ENCODE measurements around the gene RNF5. TPM values are rescaled to one million over a fixed set of nuclear protein-coding genes. Genes with fewer than 3 reads are reported as not detected.
"Not testable (repeated sequence)": the region's sequence is repeated elsewhere in the genome, so short reads cannot be mapped to it uniquely, and the experiment has no call there.

RNF5 gene
- total RNA-seq, 1 experiment from 2014 or later = 67.6 TPM

DNA sequence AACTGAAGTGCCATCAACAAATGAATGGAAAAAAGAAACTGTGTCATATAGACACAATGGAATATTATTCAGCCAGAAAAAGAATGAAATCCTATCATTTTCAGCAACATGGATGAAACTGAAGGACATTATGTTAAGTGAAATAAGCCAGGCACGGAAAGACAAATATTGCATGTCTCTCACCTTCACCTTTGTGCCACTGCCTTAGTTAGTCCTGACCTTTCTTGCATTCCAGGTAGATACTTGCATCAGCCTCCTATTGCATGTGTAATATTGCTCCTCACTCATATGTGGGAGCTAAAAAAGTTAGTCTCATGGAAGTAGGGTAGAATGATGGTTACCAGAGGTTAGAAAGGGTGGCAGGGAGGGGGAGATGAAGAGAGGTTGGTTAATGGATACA, 30.8 kb downstream of the RNF5 start:
- no peaks in the 10 kb centered on the region for H3K9me3 ChIP-seq (replicated peaks)
- no peak overlapping the region for H3K4me3 ChIP-seq
- H3K27me3 ChIP-seq (replicated peaks) = no peaks in the 10 kb centered on the region
- no peak for DNase-seq (ENCODE audit: low read depth in 1 of 2, low spot score in 2 of 2)
- H3K36me3 ChIP-seq = no peaks in the 10 kb centered on the region
- H3K27ac ChIP-seq = no peak overlapping the region
- H3K4me1 ChIP-seq (replicated peaks) = peaks cover 3% of the 10 kb centered on the region

DNA sequence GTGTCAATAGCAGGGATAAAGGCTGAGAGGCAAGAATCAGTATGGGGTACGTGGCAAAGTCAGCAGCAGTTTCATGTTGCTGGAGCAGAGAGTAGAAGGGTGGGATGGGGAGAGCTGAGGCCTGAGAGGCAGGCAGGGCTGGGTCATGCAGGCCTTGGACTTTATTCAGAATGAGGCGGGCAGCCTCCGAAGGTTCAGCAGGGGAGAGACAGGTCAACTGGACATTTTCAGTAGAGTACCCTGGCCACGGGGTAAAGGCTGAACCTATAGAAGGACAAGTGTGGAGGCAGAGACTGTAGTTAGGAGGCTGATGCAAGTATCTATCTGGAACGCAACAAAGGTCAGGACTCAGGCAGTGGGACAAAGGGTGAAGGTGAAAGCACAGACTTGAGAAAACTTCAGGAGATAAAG, 32.0 kb downstream of the RNF5 start:
- DNase-seq (ENCODE audit: low read depth in 1 of 2, low spot score in 2 of 2) = no peak
- Histone ChIP-seq H3K27ac (no peak overlapping the region), H3K4me1 (replicated peaks) (no peaks in the 10 kb centered on the region), H3K9me3 (replicated peaks) (no peaks in the 10 kb centered on the region), H3K36me3 (no peaks in the 10 kb centered on the region), H3K4me3 (no peak overlapping the region), H3K27me3 (replicated peaks) (no peaks in the 10 kb centered on the region)

DNA sequence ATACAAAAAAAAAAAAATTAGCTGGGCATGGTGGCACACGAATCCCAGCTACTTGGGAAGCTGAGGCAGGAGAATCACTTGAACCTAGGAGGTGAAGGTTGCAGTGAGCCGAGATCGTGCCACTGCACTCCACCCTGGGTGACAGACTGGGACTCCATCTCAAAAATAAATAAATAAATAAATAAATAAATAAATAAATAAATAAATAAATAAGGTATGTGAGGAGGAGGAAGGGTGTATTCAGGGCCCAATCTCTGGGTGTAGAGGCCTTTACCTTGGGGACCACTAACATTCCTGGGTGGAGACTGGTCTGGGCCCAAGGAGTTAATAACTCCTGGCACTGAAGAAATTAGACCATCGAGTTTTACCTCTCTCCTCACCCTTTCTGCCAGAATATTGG, 33.2 kb downstream of the RNF5 start:
- not testable (repeated sequence) for DNase-seq (ENCODE audit: low read depth in 1 of 2, low spot score in 2 of 2); H3K4me3 ChIP-seq; H3K4me1 ChIP-seq (replicated peaks); H3K27me3 ChIP-seq (replicated peaks); H3K9me3 ChIP-seq (replicated peaks); H3K27ac ChIP-seq; H3K36me3 ChIP-seq

DNA sequence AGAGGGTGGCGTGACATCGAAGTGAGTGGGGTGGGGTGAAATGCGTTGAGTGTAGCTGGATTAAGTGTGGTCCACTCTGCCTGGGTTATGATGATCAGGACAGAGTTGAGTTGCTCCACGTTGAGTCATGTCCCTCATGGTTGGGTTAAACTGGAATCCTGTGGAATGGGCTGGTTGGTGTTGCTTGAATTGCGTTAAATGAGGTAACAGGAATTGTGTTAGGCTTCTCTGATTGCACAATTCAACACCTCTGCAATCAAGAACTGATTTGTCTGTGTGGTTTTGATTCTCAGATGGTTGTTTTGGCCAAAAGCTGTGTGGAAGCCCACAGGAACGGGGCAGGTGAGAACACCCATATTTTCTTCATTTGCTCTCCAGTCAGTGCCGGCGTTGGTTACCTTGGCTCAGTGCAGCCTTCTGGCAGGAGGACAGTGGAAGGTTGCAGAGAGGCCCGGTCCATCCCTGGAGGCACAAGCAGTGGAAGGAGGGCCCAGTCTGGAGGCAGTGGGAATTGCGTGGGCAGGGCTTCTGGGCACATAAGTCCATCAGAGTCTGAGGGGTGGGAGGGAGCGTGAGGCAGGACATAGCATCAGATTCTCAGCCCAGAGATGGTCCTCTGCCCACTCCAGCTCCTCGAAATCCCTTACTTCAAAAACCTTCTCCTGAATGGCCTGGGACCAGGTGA, 34.0 kb downstream of the RNF5 start:
- Histone ChIP-seq H3K9me3 (replicated peaks) (no peaks in the 10 kb centered on the region), H3K4me1 (replicated peaks) (no peaks in the 10 kb centered on the region), H3K27ac (no peak overlapping the region), H3K4me3 (no peak overlapping the region), H3K27me3 (replicated peaks) (no peaks in the 10 kb centered on the region), H3K36me3 (no peaks in the 10 kb centered on the region)
- DNase-seq (ENCODE audit: low read depth in 1 of 2, low spot score in 2 of 2) = no peak

DNA sequence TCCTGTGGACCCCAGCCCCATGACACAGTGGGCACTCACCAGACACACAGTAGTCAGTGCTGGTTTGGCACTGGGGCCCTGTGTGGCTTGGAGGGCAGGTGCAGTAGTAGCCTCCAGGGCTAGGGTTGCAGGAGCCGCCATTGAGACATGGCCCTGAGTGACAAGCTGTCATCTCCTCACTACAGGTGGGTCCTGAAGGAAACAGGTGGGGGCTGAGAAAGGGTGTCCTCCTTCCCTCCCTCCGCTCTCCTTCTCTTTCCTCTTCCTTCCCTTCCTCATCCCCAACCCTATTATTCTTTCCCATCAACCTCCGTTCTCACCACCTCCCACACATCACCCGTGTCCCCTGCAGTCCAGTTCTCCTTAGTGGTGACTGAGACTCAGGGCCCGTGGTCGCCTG, 35.4 kb downstream of the RNF5 start:
- H3K27me3 ChIP-seq (replicated peaks) = peaks cover 11% of the 10 kb centered on the region
- no peak overlapping the region for H3K27ac ChIP-seq
- H3K9me3 ChIP-seq (replicated peaks) = no peaks in the 10 kb centered on the region
- no peak for DNase-seq (ENCODE audit: low read depth in 1 of 2, low spot score in 2 of 2)
- H3K4me1 ChIP-seq (replicated peaks) = no peaks in the 10 kb centered on the region
- H3K4me3 ChIP-seq = no peak overlapping the region
- H3K36me3 ChIP-seq = no peaks in the 10 kb centered on the region

DNA sequence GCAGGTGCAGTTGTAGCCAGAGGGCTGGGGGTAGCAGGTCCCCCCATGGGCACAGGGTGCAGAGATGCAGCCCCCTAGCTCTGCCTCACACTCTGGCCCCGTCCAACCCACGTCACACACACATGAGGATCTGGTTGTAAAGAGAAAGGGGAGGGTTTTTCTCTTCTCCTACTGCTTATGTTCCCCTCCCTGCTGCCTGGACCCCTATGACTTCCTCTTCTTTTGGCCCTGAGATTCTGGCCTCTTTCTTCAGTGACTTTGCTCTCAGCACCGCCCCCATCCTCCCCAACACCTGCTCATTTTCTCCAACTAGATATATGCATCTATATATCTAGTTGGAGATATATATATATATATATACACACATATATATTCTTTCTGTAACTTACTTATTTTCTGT, 35.9 kb downstream of the RNF5 start:
- Histone ChIP-seq H3K4me1 (replicated peaks) (no peaks in the 10 kb centered on the region), H3K9me3 (replicated peaks) (no peaks in the 10 kb centered on the region), H3K4me3 (no peak overlapping the region), H3K27ac (no peak overlapping the region), H3K27me3 (replicated peaks) (peaks cover 15% of the 10 kb centered on the region), H3K36me3 (no peaks in the 10 kb centered on the region)
- no peak for DNase-seq (ENCODE audit: low read depth in 1 of 2, low spot score in 2 of 2)

DNA sequence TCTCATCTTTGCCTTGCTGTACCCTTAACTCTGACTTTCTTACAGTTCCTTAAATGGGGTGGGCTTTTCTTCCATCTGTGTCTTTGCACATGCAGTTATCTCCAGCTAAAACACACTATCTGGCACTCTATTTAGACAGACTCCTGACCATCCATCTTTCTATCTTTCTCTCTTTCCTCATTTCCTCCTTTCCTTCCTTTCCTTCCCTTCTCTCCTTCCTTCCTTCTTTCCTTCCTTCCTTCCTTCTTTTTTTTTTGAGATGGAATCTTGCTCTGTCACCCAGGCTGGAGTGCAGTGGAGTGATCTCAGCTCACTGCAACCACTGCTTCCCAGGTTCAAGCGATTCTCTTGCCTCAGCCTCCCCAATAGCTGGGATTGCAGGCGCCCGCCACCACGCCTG, 37.4 kb downstream of the RNF5 start:
- Histone ChIP-seq H3K27ac (no peak overlapping the region), H3K4me3 (no peak overlapping the region), H3K9me3 (replicated peaks) (no peaks in the 10 kb centered on the region), H3K4me1 (replicated peaks) (no peaks in the 10 kb centered on the region), H3K36me3 (no peaks in the 10 kb centered on the region), H3K27me3 (replicated peaks) (peaks cover 15% of the 10 kb centered on the region)
- DNase-seq (ENCODE audit: low read depth in 1 of 2, low spot score in 2 of 2) = no peak

DNA sequence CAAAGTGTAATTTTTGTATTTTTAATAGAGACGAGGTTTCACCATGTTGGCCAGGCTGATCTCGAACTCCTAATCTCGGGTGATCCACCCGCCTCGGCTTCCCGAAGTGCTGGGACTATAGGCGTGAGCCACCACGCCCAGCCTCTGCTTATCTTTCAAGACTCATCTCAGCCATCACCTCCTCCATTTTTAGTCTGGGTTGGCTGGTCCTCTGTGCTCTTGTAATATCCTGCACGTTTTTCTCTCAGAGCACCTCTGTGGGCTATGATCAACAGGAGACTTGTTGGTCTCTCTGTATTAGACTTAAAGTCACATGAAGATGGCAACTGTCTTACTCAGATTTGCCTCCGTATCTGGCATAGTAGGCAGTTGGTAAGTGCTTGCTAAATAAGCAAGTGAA, 38.1 kb downstream of the RNF5 start:
- Histone ChIP-seq H3K36me3 (no peaks in the 10 kb centered on the region), H3K27ac (no peak overlapping the region), H3K4me3 (no peak overlapping the region), H3K4me1 (replicated peaks) (no peaks in the 10 kb centered on the region), H3K27me3 (replicated peaks) (peaks cover 20% of the 10 kb centered on the region), H3K9me3 (replicated peaks) (no peaks in the 10 kb centered on the region)
- no peak for DNase-seq (ENCODE audit: low read depth in 1 of 2, low spot score in 2 of 2)

DNA sequence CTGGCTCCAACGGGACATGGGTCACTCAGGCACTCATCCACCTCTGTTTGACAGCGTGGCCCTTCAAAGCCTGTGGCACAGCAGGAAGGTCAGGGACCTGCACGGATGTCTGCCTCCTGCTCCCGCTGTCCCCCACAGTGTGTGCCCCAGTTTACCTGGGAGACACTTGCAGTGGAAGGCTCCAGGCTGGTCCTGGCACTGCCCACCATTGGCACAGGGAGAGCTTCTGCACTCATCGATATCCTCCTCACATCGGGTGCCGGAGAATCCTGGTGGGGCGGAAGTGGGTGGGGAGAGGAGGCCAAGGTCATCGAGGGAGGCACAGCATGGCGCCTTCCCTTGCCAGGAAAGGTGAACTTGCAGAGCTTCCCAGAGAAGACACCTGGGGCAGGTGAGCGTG, 38.8 kb downstream of the RNF5 start:
- Histone ChIP-seq H3K4me1 (replicated peaks) (no peaks in the 10 kb centered on the region), H3K27me3 (replicated peaks) (peaks cover 22% of the 10 kb centered on the region), H3K27ac (no peak overlapping the region), H3K4me3 (no peak overlapping the region), H3K36me3 (no peaks in the 10 kb centered on the region), H3K9me3 (replicated peaks) (no peaks in the 10 kb centered on the region)
- DNase-seq (ENCODE audit: low read depth in 1 of 2, low spot score in 2 of 2) = no peak

DNA sequence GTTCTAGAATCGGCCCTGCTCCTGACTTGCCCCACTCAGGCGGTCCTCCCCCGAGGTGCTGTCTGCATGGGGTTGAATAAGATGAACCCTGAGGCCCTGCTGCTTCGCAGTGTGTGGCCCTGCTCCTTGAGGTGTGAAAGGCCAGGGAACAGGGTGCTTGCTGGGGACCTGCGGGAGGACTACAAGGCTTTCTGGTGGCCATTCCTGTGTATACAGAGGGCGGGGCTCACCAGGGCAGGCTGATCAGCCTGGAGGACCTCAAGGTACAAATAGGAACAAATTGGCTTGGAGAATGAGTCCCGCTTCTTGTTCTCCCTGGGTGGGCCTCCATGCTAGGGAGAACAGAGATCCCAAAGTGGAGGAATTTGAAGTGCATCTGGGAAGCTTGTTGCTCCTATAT, 40.0 kb downstream of the RNF5 start:
- H3K27ac ChIP-seq = no peak overlapping the region
- H3K4me3 ChIP-seq = no peak overlapping the region
- no peak for DNase-seq (ENCODE audit: low read depth in 1 of 2, low spot score in 2 of 2)
- H3K36me3 ChIP-seq = no peaks in the 10 kb centered on the region
- peaks cover 22% of the 10 kb centered on the region for H3K27me3 ChIP-seq (replicated peaks)
- no peaks in the 10 kb centered on the region for H3K9me3 ChIP-seq (replicated peaks)
- no peaks in the 10 kb centered on the region for H3K4me1 ChIP-seq (replicated peaks)

DNA sequence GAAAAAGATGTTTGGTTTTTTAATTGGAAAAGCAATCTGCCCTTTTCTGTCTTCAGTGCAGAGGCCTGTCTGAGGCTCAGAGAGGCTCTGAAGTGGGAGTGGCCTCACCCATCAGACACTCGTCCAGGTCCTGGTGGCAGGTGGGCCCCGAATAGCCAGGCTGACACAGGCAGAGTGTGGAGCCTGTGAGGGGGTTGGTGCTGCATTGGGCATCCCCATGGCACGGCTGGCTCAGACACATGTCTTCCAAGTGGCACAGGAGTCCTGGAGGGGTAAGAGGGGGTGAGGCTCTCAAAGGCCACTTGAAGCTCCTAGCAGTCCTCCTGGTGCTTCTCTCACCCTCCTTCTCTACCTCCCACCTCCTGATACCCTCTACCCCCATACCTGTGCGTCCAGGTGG, 41.8 kb downstream of the RNF5 start:
- Histone ChIP-seq H3K4me1 (replicated peaks) (no peaks in the 10 kb centered on the region), H3K9me3 (replicated peaks) (no peaks in the 10 kb centered on the region), H3K27me3 (replicated peaks) (peaks cover 27% of the 10 kb centered on the region), H3K36me3 (no peaks in the 10 kb centered on the region), H3K4me3 (no peak overlapping the region), H3K27ac (no peak overlapping the region)
- no peak for DNase-seq (ENCODE audit: low read depth in 1 of 2, low spot score in 2 of 2)

DNA sequence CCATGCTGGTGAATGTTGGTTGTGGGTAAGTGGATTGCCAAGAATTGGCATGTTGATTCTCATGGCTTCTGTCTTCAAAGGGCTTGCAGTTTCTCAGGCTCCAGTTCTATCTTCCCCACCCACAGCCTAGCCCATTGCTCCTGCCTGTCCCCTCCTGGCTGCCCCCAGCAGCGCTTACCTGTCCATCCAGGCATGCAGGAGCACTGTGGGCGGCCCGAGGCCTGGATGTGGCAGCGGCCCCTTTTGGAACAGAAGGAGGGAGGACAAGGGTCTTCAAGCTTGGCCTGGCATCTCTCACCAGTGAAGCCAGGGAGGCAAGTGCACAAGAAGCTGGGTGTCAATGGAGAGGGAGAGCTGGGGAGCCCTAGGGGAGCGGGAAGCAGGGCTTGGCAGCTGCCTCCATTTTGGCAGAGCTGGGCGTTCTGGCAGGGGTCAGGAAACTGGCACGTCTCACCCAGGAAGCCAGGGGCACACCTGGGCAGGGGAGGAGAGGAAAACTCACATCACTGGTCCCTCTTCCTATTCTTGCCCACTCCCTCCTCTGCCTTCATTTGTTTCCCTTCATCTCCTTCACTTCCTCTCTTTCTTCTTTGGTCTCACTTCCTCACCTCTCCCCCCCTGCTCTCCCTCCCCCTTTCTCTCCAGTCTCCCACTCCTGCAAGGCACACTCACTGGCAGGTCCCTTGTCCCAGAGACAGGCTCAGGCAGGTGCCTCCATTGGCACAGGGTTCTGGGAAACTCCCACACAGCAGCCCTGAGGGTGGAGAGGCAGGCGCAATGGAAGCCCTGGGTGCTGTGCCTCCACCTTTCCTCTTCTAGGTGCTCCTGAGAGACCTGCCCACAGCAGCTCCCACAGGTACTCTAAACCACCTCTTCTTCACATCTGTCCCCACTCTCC, 44.4 kb downstream of the RNF5 start:
- H3K27ac ChIP-seq = no peak overlapping the region
- no peak overlapping the region for H3K4me3 ChIP-seq
- no peak for DNase-seq (ENCODE audit: low read depth in 1 of 2, low spot score in 2 of 2)
- H3K36me3 ChIP-seq = no peaks in the 10 kb centered on the region
- no peaks in the 10 kb centered on the region for H3K4me1 ChIP-seq (replicated peaks)
- peaks cover 27% of the 10 kb centered on the region for H3K27me3 ChIP-seq (replicated peaks)
- no peaks in the 10 kb centered on the region for H3K9me3 ChIP-seq (replicated peaks)

DNA sequence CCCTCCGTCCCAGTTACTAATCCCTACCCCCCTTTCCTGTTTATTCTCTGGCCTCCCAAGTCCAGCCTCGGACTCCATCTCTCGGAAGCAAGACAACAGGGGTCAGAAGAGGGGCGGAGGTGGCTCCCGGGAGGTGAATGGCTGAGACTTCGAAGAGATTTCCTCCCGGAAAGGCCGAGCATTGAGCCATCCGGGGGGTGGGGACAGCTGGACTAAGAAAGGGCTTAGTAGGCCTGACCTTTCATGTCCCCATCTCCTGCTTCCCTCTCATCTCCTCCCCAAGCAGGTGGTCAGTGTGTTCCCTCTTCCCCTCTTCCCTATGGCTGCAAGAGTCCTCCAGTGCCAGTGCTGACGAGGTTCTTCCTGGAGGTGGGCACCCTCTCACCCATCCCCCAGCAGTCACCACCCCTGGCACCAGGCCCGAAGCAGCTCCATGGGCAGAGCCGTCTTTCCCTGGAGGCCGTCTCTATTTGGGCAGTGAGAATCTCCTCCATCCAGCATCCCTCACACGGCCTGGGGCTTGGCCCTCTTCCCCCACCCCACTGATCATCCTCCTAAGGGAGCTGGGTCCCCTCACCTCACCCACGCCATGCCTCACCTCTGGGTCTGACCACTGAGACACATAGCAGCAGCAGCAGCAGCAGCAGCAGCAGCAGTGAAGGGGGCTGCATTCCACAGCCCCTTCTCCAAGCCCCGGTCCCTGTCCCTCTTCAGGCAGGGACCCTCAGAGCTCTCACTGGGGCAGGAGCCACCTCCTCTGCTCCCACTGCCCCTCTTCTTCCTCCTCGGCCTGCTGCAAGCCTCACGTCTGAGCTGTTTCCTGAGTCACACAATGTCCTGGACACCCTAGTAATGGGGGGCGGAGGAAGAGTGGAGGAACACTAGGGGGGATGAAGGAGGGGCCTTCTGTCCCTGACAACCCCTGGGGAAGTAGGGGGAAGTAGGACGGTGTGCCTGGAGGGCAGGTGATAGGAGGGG, 45.3 kb downstream of the RNF5 start, which contains the start of gene NOTCH4:
TSS of gene NOTCH4 (minus strand) at position 810 of the 978 bp plus-strand sequence. CDS start at position 671, 139 bp downstream.
- H3K9me3 ChIP-seq (replicated peaks) = no peaks in the 10 kb centered on the region
- H3K27me3 ChIP-seq (replicated peaks) = peaks cover 17% of the 10 kb centered on the region

More for the DNA sequence above, 45.3 kb downstream of the RNF5 start, which contains the start of gene NOTCH4:
- no peaks in the 10 kb centered on the region for H3K36me3 ChIP-seq
- no peak within 1 kb of the TSS for H3K4me3 ChIP-seq
- H3K4me1 ChIP-seq (replicated peaks) = no peaks in the 10 kb centered on the region
- H3K27ac ChIP-seq = no peak within 1 kb of the TSS
- DNase-seq (ENCODE audit: low read depth in 1 of 2, low spot score in 2 of 2) = no peak

All from SJSA1 (cell line).